ENCODE data around the gene AGR3. TPM values are rescaled to one million over a fixed set of nuclear protein-coding genes. Genes with fewer than 3 reads are reported as not detected.

AGR3 gene
- total RNA-seq, 1 donor from 2014 or later, result not detected

- H3K9me3 Mint-ChIP-seq (ENCODE audit: unreplicated experiment), result no peaks in the 10 kb centered on the region
- DNase-seq (ENCODE audit: low read depth) (peak; percentile 85), FAIRE-seq (peak; percentile 71)
- no peak overlapping the region for H3K27ac Mint-ChIP-seq (ENCODE audit: unreplicated experiment)
- Histone ChIP-seq H3K36me3 (ENCODE audit: insufficient read depth, low read length) (no peaks in the 10 kb centered on the region), H3K9me3 (ENCODE audit: insufficient read depth, low read depth, low read length) (no peaks in the 10 kb centered on the region), H3K4me1 (ENCODE audit: insufficient read depth, low read length) (no peaks in the 10 kb centered on the region), H3K27ac (ENCODE audit: low read depth, low read length) (no peak overlapping the region), H3K4me3 (ENCODE audit: insufficient read depth, low read depth, low read length) (no peak overlapping the region), H4K20me1 (ENCODE audit: insufficient read depth, low read length) (no peaks in the 10 kb centered on the region), H2AFZ (ENCODE audit: low read depth, low read length) (no peak overlapping the region), H3K27me3 (ENCODE audit: insufficient read depth, low read length) (no peaks in the 10 kb centered on the region), H3K79me2 (ENCODE audit: insufficient read depth, low read length) (no peaks in the 10 kb centered on the region), H3K4me2 (ENCODE audit: low read length) (peak overlapping the region; percentile 27), H3K9ac (ENCODE audit: low read length) (no peak overlapping the region)
- H3K4me1 Mint-ChIP-seq (ENCODE audit: low read depth, unreplicated experiment), result peaks cover 13% of the 10 kb centered on the region
- no peak for TF ChIP-seq CTCF (IDR thresholded peaks at IDR 0.05; ENCODE audit: insufficient read depth, low read depth, low read length)
- no peak for TF ChIP-seq EZH2 (IDR thresholded peaks at IDR 0.05; ENCODE audit: insufficient read depth, low read length)
- peaks cover 5% of the 10 kb centered on the region for H3K27me3 Mint-ChIP-seq (ENCODE audit: low read depth, unreplicated experiment)
- H3K36me3 Mint-ChIP-seq (ENCODE audit: low read depth, unreplicated experiment), result no peaks in the 10 kb centered on the region
- peak overlapping the region; percentile 3 for H3K4me3 Mint-ChIP-seq (ENCODE audit: unreplicated experiment)
Measured at GRCh38 chr7:16817536-16817935, 64.2 kb downstream of the AGR3 start.

GRCh38 chr7:16816824-16817223, 65.0 kb downstream of the AGR3 start:
- DNase-seq (ENCODE audit: low read depth), result no peak
- no peaks in the 10 kb centered on the region for H4K20me1 ChIP-seq (ENCODE audit: insufficient read depth, low read length)
- no peak overlapping the region for H3K9ac ChIP-seq (ENCODE audit: low read length)
- H3K9me3 Mint-ChIP-seq (ENCODE audit: unreplicated experiment), result no peaks in the 10 kb centered on the region
- peaks cover 5% of the 10 kb centered on the region for H3K27me3 Mint-ChIP-seq (ENCODE audit: low read depth, unreplicated experiment)
- no peaks in the 10 kb centered on the region for H3K4me1 ChIP-seq (ENCODE audit: insufficient read depth, low read length)
- FAIRE-seq, result no peak
- no peaks in the 10 kb centered on the region for H3K36me3 Mint-ChIP-seq (ENCODE audit: low read depth, unreplicated experiment)
- H3K4me3 ChIP-seq (ENCODE audit: insufficient read depth, low read depth, low read length), result no peak overlapping the region
- H3K79me2 ChIP-seq (ENCODE audit: insufficient read depth, low read length), result no peaks in the 10 kb centered on the region
- no peak overlapping the region for H3K4me2 ChIP-seq (ENCODE audit: low read length)
- no peak overlapping the region for H2AFZ ChIP-seq (ENCODE audit: low read depth, low read length)
- H3K4me1 Mint-ChIP-seq (ENCODE audit: low read depth, unreplicated experiment), result peaks cover 13% of the 10 kb centered on the region
- no peak overlapping the region for H3K27ac Mint-ChIP-seq (ENCODE audit: unreplicated experiment)
- H3K36me3 ChIP-seq (ENCODE audit: insufficient read depth, low read length), result no peaks in the 10 kb centered on the region
- no peaks in the 10 kb centered on the region for H3K9me3 ChIP-seq (ENCODE audit: insufficient read depth, low read depth, low read length)
- no peak for TF ChIP-seq EZH2 (IDR thresholded peaks at IDR 0.05; ENCODE audit: insufficient read depth, low read length)
- no peak for TF ChIP-seq CTCF (IDR thresholded peaks at IDR 0.05; ENCODE audit: insufficient read depth, low read depth, low read length)
- H3K27me3 ChIP-seq (ENCODE audit: insufficient read depth, low read length), result no peaks in the 10 kb centered on the region
- no peak overlapping the region for H3K27ac ChIP-seq (ENCODE audit: low read depth, low read length)
- no peak overlapping the region for H3K4me3 Mint-ChIP-seq (ENCODE audit: unreplicated experiment)

GRCh38 chr7:16815001-16815400, 66.8 kb downstream of the AGR3 start:
- H3K27ac ChIP-seq (ENCODE audit: low read depth, low read length), result no peak overlapping the region
- no peak for TF ChIP-seq EZH2 (IDR thresholded peaks at IDR 0.05; ENCODE audit: insufficient read depth, low read length)
- TF ChIP-seq CTCF (IDR thresholded peaks at IDR 0.05; ENCODE audit: insufficient read depth, low read depth, low read length), result no peak
- no peaks in the 10 kb centered on the region for H3K4me1 ChIP-seq (ENCODE audit: insufficient read depth, low read length)
- peaks cover 5% of the 10 kb centered on the region for H3K27me3 Mint-ChIP-seq (ENCODE audit: low read depth, unreplicated experiment)
- H3K4me1 Mint-ChIP-seq (ENCODE audit: low read depth, unreplicated experiment), result peaks cover 20% of the 10 kb centered on the region
- no peaks in the 10 kb centered on the region for H3K36me3 ChIP-seq (ENCODE audit: insufficient read depth, low read length)
- DNase-seq (ENCODE audit: low read depth) (no peak), FAIRE-seq (no peak)
- no peaks in the 10 kb centered on the region for H3K36me3 Mint-ChIP-seq (ENCODE audit: low read depth, unreplicated experiment)
- H3K27me3 ChIP-seq (ENCODE audit: insufficient read depth, low read length), result no peaks in the 10 kb centered on the region
- no peak overlapping the region for H3K4me2 ChIP-seq (ENCODE audit: low read length)
- no peak overlapping the region for H3K4me3 Mint-ChIP-seq (ENCODE audit: unreplicated experiment)
- H3K27ac Mint-ChIP-seq (ENCODE audit: unreplicated experiment), result no peak overlapping the region
- no peaks in the 10 kb centered on the region for H3K9me3 ChIP-seq (ENCODE audit: insufficient read depth, low read depth, low read length)
- no peak overlapping the region for H3K9ac ChIP-seq (ENCODE audit: low read length)
- no peaks in the 10 kb centered on the region for H3K9me3 Mint-ChIP-seq (ENCODE audit: unreplicated experiment)
- no peak overlapping the region for H3K4me3 ChIP-seq (ENCODE audit: insufficient read depth, low read depth, low read length)
- no peaks in the 10 kb centered on the region for H4K20me1 ChIP-seq (ENCODE audit: insufficient read depth, low read length)
- H2AFZ ChIP-seq (ENCODE audit: low read depth, low read length), result no peak overlapping the region
- no peaks in the 10 kb centered on the region for H3K79me2 ChIP-seq (ENCODE audit: insufficient read depth, low read length)

All from astrocyte (in vitro differentiated cells and primary cell).